NCI-H1048 (cell line): Measurements from ENCODE around the gene HARS1.
A peak's percentile ranks its signal among the peaks of the same experiment; 100 is the strongest.
"Not testable (repeated sequence)": the region's sequence is repeated elsewhere in the genome, so short reads cannot be mapped to it uniquely, and the experiment has no call there.

ENCODE experiments used
- DNase-seq: peaks from one replicate; lab custom pipeline; 2025; lab: John Stamatoyannopoulos, UW

Gene HARS1

GRCh38 chr5:140674629-140675028 is 16.5 kb downstream of the HARS1 start:
- DNase-seq: no peak

GRCh38 chr5:140674211-140674610 is 17.0 kb downstream of the HARS1 start:
- no peak for DNase-seq

- DNase-seq: no peak
These were observed 17.8 kb downstream of the HARS1 start, which contains the start of gene DND1 for GRCh38 chr5:140673187-140673976. DND1 (minus strand) TSS chr5:140673576; CDS start chr5:140673542, 34 bp downstream.

- DNase-seq: no peak
These were observed 18.5 kb downstream of the HARS1 start for GRCh38 chr5:140672455-140673186.

- no peak for DNase-seq
These were observed 19.6 kb downstream of the HARS1 start for GRCh38 chr5:140671472-140672125.

- DNase-seq: not testable (repeated sequence)
These were observed 20.1 kb downstream of the HARS1 start for GRCh38 chr5:140671035-140671434.

GRCh38 chr5:140664359-140665119 is 26.6 kb downstream of the HARS1 start, which contains the start of gene WDR55:
WDR55 (plus strand) TSS chr5:140664904; CDS start chr5:140664913, 9 bp downstream.
- DNase-seq: peak; percentile 84

GRCh38 chr5:140664030-140664358 is 27.2 kb downstream of the HARS1 start:
- no peak for DNase-seq

- DNase-seq: not testable (repeated sequence)
These were observed 30.8 kb downstream of the HARS1 start for GRCh38 chr5:140660371-140660770.

- no peak for DNase-seq
These were observed 32.3 kb downstream of the HARS1 start for GRCh38 chr5:140658870-140659269.

GRCh38 chr5:140647042-140647419 is 44.1 kb downstream of the HARS1 start:
- DNase-seq: no peak

GRCh38 chr5:140642718-140643117 is 48.5 kb downstream of the HARS1 start:
- DNase-seq: no peak

GRCh38 chr5:140641716-140642115 is 49.5 kb downstream of the HARS1 start:
- DNase-seq: no peak

GRCh38 chr5:140639148-140639981 is 51.8 kb downstream of the HARS1 start, which contains the start of gene TMCO6:
TMCO6 (plus strand) TSS chr5:140639451; CDS start chr5:140639528, 77 bp downstream.
- DNase-seq: peak; percentile 92

- not testable (repeated sequence) for DNase-seq
These were observed 52.3 kb downstream of the HARS1 start for GRCh38 chr5:140638898-140639147.

- no peak for DNase-seq
These were observed 53.6 kb downstream of the HARS1 start for GRCh38 chr5:140637371-140638100.

GRCh38 chr5:140635291-140636257 is 55.6 kb downstream of the HARS1 start:
- no peak for DNase-seq

- DNase-seq: no peak
These were observed 57.1 kb downstream of the HARS1 start for GRCh38 chr5:140634103-140634502.

- no peak for DNase-seq
These were observed 57.7 kb downstream of the HARS1 start for GRCh38 chr5:140633501-140633900.
